Stimulated activated CD8-positive, alpha-beta memory T cell treated with anti-CD3 and anti-CD28 coated beads, Interleukin-15, amount 100 ng/mL, for 4 hours (primary cell): ENCODE results near the gene RFNG.

ENCODE experiments used
- DNase-seq, 2 donors: peaks; one replicate each; pipeline ENCODE4 v3.0.0-alpha.2; 2020; ENCODE audit warnings: low read depth in 2 of 2

The RFNG gene

DNA sequence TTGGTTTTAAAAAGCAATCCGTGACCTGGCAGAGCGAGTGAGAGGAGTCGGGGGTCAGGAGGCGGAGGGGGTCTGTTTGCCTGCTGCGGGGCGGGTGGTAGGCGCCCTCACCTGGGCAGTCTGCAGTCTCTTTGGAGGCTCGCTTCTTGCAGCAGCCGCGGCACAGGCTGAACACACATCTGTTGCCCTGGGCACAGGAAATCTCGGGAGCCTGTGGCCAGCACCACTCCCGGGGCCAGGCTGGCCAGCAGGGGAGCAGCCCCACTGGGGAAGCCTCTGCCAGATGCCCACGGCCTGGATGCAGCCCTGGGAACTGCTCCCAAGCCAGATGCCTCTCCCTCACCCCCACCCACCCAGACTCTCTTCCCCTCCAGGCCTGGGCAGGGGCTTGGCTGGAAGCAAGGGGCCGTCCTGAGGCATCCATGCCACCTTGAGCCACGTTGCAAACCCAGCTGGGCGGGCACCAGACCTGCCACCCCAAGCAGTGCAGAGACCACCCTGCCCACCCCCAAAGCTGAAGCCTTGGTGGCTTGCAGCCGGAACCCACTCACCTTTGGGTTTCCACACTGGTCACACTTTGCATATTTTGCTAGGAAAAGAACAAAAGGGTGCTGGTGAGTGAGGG, 6.7 kb upstream of the RFNG start:
- no peak for DNase-seq

DNA sequence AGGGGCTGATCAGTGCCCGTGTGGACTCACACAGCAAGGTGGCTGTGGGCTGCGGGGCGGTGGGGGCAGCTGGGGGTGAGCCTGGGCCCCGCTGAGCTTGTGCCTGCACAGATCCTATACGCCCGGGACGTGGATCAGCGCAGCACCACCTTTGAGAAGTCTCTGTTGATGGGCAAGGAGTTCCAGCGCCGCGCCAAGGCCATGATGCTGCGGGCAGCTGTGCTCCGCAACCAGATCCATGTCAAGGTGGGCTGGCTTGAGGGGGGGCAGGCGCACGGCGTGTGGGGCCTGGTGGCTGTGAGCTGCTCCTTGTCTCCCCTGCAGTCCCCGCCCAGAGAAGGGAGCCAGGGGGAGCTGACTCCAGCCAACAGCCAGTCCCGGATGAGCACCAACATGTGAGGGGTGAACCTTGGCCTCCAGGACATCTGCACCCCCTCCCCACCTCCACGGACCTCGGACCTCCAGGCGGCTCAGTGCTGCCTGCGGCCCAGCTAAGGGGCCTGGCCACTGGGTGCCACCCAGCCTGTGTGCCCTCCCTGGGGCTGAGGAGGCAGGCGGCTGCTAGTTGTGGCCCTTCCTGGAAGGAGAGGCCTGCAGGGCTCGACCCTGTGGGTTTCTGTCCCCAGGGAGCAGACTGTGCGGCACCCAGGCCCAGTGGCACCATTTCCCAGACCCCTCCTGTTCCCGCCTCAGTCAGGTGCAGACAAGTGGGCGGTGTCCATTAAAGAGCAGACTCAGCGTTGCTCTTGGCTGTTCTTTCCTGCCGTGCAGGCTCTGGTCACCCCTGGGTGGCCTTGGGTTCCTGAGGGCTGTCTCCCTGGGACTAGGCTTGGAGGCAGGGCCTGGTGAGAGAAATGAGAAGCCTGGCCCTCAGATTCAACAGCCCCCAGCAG, 5.4 kb upstream of the RFNG start:
- no peak for DNase-seq

DNA sequence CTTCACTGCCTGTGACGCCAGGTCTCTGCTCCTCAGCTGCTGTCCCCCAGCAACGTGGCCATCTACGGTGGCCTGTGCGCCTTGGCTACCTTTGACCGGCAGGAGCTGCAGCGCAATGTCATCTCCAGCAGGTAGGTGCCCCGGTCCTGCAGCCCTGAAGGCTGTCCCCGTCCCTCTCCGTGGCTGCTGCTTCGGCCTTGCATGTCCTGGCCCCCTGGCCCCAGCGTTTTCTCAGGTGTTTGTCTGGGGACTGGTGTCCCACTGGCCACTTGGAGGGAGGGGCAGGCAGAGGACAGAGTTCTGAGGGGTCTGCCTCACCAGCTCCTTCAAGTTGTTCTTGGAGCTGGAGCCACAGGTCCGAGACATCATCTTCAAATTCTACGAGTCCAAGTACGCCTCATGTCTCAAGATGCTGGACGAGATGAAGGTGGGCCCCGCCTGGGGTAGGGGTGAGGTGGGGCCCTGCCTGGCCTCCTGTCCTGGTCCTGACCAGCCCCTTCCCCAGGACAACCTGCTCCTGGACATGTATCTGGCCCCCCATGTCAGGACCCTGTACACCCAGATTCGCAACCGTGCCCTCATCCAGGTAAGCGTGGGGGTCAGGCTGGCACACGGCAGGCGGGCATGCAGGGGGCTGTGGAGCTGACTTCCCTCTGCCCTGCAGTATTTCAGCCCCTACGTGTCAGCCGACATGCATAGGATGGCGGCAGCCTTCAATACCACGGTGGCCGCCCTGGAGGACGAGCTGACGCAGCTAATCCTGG, 4.5 kb upstream of the RFNG start:
- no peak for DNase-seq

DNA sequence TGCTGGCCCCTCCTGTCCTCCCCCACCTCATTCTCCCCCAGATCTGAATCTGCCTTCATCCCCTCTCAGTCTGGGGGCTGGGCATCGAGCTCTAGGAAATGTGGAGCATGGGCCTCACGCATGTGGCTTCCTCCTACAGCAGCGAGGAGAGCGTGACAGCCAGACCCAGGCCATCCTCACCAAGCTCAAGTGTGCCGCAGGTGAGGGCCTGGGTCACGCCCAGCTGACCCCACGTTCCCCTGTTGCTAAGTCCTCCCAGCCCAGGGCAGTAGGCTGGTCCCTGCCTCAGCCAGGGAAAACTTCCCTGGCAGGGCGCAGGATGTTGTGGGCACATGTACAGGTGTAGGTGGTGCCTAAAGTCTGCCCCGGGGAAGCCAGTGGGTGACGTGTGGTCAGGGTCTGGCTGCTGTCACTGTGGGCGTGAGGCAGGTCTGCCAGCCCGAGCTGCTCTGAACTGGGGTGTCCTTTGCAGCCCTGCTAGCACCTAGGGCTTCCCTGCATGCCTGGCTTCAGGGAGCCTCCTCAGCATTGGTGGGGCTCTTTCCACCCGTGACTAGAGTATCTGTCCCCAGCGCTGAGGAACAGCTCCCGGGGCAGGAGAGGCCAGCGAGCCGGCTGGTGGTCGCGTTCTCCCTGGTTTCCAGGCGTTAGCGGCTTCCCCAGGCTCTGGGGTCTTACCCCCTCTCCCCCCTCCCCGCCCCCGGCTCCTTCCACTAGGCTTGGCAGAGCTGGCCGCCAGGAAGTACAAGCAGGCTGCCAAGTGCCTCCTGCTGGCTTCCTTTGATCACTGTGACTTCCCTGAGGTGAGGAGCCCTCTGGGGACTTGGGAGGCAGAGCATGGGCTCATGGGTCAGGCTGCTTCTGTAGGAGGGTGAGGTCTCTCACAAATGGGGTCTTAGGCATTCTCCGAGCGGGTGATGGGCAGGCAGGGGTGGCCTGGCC, 3.7 kb upstream of the RFNG start:
- DNase-seq = no peak

DNA sequence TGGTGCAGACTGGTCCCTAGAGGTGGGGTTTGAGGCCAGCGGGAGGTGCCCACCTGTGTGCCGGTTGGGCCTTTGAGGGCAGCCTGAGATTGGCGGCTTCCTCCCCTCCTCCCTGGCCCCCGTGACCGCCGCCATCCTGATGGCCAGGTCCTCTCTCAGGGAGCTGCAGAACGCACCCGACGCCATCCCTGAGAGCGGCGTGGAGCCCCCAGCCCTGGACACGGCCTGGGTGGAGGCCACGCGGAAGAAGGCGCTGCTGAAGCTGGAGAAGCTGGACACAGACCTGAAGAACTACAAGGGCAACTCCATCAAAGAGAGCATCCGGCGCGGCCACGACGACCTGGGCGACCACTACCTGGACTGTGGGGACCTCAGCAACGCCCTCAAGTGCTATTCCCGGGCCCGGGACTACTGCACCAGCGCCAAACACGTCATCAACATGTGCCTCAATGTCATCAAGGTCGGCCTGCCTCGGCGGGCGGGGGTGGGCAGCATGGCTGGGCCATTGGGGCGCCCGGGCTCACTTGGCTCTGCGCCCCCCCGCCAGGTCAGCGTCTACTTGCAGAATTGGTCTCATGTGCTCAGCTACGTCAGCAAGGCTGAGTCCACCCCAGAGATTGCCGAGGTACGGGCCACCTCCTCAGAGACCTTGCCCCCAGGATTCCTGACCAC, 2.9 kb upstream of the RFNG start:
- DNase-seq = no peak

DNA sequence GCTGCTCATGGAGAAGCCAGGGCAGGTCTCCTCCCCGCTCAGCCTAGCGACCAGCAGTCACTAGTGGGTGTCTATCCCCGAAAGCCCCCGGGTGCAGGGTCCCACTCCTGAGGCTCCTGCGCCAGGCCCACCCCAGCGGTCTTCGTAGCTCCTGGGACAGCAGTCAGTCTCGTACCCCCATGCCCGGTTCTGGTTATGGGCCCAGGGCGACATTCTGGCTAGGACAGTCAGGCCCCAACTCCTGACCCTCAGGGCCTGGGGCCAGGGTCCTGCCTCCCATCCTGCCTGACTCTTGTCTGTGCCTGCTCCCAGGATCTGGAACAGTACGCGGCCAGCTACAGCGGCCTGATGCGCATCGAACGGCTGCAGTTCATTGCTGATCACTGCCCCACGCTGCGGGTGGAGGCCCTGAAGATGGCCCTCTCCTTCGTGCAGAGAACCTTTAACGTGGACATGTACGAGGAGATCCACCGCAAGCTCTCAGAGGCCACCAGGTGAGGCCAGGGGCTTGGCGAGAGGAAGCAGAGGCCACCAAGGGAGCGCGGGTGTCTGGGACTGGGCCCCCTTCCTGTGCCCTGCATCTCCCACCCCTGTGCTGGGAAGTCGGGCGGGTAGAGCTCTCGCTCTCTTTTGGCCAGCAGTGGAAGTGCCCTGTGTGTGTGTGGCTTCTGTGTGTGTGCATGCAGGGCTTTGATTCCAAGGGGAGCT, 2.1 kb upstream of the RFNG start:
- no peak for DNase-seq

DNA sequence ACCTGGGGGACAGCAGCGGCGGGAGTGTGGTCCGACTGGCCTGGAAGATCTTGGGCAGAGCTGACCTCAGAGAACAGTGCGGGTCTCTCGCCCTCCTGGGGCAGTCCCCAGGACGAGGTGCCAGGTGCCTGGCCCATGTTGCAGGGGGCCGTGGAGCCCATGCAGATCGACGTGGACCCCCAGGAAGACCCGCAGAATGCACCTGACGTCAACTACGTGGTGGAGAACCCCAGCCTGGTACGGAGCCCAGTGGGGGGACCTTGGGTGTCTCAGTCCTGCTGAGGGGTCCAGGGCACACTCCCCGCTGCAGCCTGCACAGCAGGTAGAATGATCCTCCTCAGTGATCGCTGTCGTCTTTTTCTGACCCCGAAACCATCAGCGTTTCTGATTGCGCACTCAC, 1.5 kb upstream of the RFNG start:
- no peak for DNase-seq

DNA sequence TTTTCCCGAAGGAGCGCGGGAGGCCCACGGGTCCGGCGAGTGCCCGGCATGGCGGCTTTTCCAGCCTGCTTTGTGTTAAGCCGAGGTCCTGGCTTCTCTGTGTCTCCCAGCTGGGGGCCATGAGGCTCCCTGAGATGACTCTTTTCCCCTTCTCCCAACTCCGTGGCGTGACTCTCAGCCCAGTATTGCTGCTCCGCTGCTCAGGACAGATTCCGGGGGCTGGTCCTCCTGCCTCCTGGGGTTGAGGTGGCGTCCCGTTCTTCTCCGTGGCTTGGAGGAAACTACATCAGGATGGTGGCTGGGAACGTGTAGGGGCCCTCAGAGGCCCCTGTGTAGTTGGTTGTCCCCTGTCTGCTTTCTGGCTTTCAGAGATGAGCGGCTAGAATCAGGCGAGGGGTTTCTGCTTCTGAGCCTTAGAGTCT, 1.0 kb upstream of the RFNG start:
- DNase-seq = no peak

DNA sequence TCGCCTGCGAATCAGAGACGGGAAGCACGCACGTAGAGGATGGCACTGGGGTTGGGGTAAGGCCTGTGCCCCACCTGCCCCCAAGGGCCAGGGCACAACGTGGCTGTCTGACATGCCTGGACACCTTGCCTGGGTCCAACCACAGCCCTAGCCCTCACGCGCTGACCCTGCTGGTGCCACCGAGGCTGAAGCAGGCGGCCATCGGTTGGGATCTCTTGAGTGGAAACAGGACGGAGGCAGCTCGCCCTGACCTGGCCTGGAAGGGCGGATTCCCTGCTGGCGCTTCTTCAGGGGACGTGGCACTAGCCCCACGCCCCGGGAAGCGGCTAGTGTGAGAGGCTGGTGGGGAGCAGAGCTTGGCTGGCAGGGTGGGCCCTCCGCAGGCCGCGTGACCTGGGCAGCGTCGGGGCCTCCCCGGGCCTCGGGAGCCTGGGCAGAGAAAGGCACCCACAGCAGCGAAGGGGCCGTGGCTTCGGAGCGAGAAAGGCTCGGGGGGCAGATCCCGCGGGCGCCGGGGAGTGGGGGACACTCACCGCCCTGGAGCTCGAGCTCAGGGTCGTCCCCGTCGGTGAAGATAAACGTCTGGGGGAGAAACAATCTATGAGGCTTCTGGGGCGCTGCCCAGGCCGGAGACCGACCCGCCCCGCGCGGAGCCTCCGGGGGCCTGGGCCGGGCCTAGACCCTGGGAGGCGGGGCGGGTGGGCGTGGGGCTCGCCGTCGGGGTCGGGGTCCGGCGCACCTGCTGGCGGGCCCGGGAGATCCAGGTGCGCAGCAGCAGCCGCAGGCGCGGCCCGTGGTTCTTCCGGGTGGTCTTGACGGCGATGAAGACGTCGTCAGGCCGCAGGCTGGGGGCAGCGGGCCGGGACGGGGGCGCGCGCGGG, 610 bp downstream of the RFNG start:
- no peak for DNase-seq

DNA sequence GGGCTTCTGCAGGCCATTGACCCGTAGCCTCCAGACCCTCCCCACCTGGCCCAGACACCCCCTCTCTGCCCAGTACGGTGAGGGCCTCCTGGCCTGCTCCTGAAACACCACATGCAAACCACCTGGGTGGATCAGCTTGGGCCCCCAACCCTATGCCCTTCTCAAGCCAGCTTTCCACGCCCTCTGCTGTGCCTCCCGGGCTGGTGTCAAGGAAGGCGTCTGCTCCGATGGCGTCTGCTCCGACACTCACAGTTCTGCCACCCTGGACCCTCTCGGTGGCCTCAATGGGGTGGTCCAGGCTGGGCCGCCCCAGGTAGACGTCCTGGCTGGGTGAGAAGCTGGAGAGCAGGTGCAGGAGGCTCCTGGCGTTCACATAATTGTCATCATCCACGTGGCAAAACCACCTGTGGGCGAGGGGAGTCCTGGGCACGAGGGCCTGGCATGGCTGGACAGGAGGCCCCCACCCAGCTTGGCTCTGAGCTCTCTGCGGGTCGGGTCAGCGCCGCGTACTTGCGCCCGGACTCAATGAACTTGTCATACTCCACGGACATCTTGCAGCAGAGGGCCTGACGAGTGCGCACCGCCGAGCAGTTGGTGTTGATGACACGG, 1.4 kb downstream of the RFNG start:
- DNase-seq = no peak

DNA sequence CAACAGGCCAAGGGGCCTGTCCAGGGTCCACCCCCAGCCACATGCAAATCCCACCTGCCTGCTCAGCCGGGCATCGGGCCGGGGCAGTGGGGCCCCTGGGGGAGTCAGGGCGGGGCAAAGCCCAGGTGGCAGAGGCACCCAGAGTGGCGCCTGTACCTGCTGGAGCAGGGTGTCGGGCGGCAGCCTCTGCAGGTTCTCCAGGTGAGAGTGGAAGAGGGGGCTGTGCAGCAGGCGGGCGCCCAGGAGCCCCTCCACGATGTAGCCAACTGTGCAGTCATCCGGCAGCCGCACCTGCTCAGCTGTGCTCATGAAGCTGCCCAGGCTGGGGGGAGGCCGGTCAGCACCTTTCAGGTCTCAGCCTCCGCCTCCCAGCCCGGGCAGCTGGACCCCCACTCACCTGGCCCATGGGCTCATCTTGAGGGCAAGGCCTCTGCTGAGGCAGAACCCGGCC, 2.1 kb downstream of the RFNG start:
- DNase-seq = no peak

DNA sequence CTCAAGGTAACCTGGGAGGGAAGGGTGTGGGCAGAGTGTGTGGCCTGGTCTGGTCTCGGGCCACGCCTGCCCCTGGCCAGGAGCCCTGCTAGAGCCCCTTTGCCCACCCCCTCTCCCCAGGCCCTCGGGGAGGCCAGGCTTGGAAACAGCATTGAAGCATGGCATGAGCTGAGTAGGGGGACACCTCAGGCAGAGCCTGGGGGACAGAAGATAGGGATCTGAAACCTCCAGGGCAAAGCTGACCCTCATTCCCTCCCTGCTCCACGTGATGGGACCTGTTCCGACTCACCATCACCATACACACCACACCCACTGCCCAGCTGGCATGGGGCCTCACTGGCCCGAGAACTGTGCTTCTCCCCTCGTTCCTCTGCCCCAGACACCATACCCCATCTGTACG, 2.5 kb downstream of the RFNG start:
- DNase-seq = no peak

DNA sequence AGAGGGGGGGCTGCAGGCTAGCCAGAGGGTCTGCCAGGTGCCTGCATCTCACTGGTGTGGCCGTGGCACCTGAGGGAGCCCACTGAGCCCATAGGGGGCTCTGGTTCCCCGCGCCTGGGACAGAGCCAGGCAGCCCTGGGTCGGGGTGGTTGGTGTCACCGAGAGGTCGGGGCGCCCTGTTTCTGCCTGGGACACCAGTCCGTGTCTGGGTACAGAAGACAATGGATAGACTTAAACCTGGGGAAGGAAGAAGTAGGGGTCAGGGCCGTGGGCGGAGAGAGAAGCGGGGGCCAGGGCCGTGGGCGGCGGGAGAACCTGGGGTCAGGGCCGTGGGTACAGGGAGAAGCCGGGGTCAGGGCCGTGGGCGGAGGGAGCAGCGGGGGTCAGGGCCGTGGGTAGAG, 3.0 kb downstream of the RFNG start:
- no peak for DNase-seq

DNA sequence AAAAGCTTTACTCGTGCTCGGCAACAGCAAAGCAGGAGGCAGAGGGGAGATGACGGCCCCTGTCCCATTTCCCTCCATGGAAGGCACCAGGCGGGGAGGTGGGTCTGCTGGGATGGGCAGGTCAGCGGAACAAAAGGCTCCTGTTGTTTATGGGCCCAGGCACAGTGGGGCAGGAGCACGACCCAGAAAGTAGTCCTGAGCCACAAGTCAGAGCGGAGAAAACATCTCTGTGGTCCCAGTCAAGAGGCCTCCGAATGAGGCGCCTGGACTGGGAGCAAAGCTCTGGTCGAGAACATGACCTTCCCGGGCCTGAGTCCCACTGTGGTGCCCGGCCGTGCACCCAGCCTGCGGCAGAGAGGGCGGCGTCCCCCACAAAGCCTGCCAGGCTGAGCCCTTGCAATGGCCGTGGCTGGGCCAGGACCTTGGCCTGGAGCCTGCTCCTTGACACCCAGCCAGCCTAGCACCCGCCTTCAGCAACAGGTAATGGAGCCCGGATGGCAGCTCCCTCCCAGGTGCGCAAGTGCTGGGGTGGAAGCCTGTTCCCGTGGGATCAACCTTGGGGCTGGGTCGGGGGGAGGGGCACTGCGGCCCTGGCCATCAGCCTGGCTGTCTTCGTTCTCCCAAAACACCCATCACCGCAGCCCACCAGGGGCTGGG, 3.6 kb downstream of the RFNG start:
- DNase-seq = no peak

DNA sequence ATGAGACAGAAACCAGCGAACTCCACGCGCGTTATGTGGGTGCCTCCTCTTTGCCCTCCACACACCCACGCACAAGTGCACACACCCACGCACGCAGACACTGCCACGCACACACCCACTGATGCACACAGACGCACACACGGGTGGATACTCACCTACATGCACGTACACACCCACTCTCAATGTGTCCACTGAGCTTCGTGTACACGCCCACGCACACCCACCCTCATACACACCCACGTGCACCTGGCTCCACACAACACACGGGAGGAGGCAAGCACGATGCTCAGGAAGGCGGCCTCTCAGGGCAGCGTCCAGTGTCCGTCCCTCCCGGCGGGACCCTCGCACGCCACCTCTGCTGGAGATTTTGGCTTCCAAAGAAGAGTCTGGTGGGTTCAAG, 4.2 kb downstream of the RFNG start:
- DNase-seq = no peak

DNA sequence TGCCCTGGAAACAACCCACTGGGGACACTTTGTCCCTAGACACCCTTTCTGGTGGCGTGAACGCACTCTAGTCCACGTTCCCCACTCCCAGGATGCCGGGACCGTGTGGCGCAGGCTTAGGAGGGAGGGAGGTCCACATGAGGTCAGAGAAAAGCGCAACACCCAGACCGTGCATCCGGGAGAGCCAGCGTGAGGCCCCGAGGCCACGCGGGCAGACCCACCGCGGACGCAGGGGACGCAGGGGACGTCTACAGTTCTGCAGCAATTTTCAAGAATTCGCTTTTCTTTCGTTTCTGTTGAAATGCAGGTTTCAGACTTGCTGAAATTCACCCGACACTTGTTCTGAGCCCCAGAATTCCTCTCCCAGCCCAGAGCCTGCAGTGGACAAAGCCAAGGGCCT, 4.7 kb downstream of the RFNG start:
- no peak for DNase-seq

DNA sequence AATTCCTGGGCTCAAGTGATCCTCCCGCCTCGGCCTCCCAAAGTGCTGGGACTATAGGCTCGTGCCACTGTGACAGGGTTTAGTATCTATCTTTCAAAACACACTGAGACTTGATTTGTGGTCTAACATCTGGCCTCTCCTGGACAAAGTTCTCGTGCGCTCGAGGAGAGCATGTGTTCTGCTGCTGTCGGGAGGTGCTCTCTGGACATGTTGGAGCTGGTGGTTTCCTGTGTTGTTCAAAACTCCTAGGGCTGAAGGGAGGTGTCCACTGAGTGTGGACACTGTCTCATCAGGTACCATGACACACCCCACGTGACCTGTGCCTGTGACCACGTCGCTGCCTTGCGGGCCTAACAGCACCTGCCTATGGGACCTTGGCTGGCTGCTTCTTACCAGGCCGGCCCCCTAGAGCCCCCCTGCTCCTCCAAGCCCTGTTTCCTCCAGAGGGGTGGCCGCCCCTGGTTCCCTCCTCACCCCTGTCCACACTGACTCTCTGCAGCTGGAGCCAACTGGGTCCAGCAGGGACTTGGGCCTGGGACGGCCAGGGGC, 5.6 kb downstream of the RFNG start:
- DNase-seq = no peak

DNA sequence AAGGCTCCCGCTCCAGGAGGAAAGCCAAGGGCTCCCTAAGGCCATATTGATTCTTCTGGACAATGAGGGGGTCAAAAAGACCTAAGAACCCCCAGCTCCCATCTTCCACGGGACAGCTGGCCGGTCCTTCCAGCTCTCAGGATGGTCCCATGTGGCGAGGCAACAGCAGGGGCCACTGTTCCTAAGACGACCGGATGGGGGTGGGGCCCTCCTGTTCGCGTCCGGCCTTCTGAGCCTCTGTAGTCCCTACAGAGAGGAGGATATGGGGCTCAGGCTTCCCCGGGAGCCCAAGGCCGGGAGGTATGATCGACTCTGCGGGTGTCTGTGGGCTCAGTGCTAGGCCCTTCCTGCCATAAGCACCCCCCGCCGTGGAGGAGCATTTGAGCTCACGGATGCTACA, 8.1 kb downstream of the RFNG start:
- no peak for DNase-seq
